Measurements from ENCODE around the gene LDHAL6A. TPM values are rescaled to one million over a fixed set of nuclear protein-coding genes. Genes with fewer than 3 reads are reported as not detected.
A peak's percentile ranks its signal among the peaks of the same experiment; 100 is the strongest.

LDHAL6A gene
- total and polyA plus RNA-seq, 7 experiments from 2014 or later, result 0.25 to 0.86 (median 0.37) TPM; not detected in 4

DNA sequence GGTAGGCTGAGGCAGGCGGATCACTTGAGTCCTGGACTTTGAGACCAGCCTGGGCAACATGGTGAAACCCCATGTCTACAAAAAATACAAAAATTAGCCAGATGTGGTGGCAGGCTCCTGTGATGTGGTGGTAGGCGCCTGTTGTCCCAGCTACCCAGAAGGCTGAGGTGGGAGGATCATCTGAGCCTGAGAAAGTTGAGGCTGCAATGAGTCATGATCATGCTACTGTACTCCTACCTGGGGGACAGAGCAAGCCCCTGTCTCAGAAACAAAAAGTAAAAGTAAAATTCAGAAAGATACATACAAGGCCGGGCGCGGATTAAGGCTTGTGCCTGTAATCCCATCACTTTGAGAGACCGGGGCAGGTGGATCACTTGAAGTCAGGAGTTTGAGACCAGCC, 6.3 kb downstream of the LDHAL6A start:
- no peak for ATAC-seq
- peak overlapping the region in 1 of 9 donors; percentile 12 for H3K27ac Mint-ChIP-seq
- Histone ChIP-seq H3K36me3 (ENCODE audit: control insufficient read depth in 2 of 3, insufficient read depth in 3 of 3, low read length in 3 of 3) (no peaks in the 10 kb centered on the region), H3K4me3 (ENCODE audit: low read length) (no peak overlapping the region), H3K4me1 (ENCODE audit: control insufficient read depth in 2 of 2, insufficient read depth in 2 of 2, low read length in 2 of 2) (no peaks in the 10 kb centered on the region), H3K27ac (ENCODE audit: low read depth, low read length) (no peak overlapping the region), H3K9me3 (ENCODE audit: control insufficient read depth in 2 of 3, low read length in 3 of 3) (no peaks in the 10 kb centered on the region), H3K27me3 (ENCODE audit: control insufficient read depth in 2 of 2, insufficient read depth in 2 of 2, low read length in 2 of 2) (no peaks in the 10 kb centered on the region)
- H3K27me3 Mint-ChIP-seq, result peaks cover 0 to 4% (median 0%) of the 10 kb centered on the region in 5 donors
- CTCF ChIA-PET, result no interaction called here
- intact Hi-C loops (cut with micrococcal nuclease), result no loop called here
- POLR2A ChIA-PET, result no interaction called here
- no peak overlapping the region for H3K4me3 Mint-ChIP-seq
- DNase-seq, result no peak
- peaks cover 0 to 3% (median 0%) of the 10 kb centered on the region in 5 donors for H3K36me3 Mint-ChIP-seq
- no peaks in the 10 kb centered on the region for H3K9me3 Mint-ChIP-seq
- peaks cover 0 to 9% (median 0%) of the 10 kb centered on the region in 7 donors for H3K4me1 Mint-ChIP-seq

- no peaks in the 10 kb centered on the region for H3K27me3 Mint-ChIP-seq
- peaks cover 0 to 3% (median 0%) of the 10 kb centered on the region in 5 donors for H3K36me3 Mint-ChIP-seq
- H3K9me3 Mint-ChIP-seq, result no peaks in the 10 kb centered on the region
- ChIA-PET POLR2A (no interaction called here), CTCF (no interaction called here)
- peaks cover 0 to 9% (median 0%) of the 10 kb centered on the region in 7 donors for H3K4me1 Mint-ChIP-seq
- H3K27ac ChIP-seq (ENCODE audit: low read depth, low read length), result no peak overlapping the region
- intact Hi-C loops (cut with micrococcal nuclease), result no loop called here
- no peaks in the 10 kb centered on the region for H3K27me3 ChIP-seq (ENCODE audit: control insufficient read depth in 2 of 2, insufficient read depth in 2 of 2, low read length in 2 of 2)
- ATAC-seq (no peak), DNase-seq (no peak)
- no peaks in the 10 kb centered on the region for H3K36me3 ChIP-seq (ENCODE audit: control insufficient read depth in 2 of 3, insufficient read depth in 3 of 3, low read length in 3 of 3)
- no peaks in the 10 kb centered on the region for H3K9me3 ChIP-seq (ENCODE audit: control insufficient read depth in 2 of 3, low read length in 3 of 3)
- H3K27ac Mint-ChIP-seq, result peak overlapping the region in 2 of 9 donors; percentile 20 to 66
- H3K4me1 ChIP-seq (ENCODE audit: control insufficient read depth in 2 of 2, insufficient read depth in 2 of 2, low read length in 2 of 2), result no peaks in the 10 kb centered on the region
- no peak overlapping the region for H3K4me3 ChIP-seq (ENCODE audit: low read length)
- no peak overlapping the region for H3K4me3 Mint-ChIP-seq
Measured at GRCh38 chr11:18463439-18463838, 7.8 kb downstream of the LDHAL6A start.

DNA sequence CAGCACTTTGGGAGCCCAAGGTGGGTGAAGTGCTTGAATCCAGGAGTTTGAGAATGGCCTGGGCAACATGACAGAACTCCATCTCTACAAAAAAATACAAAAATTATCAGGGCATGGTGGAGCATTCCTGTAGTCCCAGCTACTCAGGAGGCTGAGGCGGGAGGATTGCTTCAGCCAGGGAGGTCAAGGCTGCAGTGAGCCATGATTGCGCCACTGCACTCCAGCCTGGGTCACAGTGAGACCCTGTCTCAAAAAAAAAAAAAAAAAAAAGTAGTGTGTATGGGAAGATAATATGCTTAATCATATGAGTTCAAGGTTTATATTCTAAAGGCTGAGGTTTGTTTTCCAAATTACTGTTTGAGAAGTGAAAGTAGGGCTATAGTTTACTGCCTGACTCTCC, 10.7 kb downstream of the LDHAL6A start:
- no peak overlapping the region for H3K27ac ChIP-seq (ENCODE audit: low read depth, low read length)
- peak overlapping the region in 2 of 9 donors; percentile 1 for H3K27ac Mint-ChIP-seq
- CTCF ChIA-PET, result no interaction called here

GRCh38 chr11:18468059-18468458, 12.4 kb downstream of the LDHAL6A start:
- Histone ChIP-seq H3K4me3 (ENCODE audit: low read length) (no peak overlapping the region), H3K36me3 (ENCODE audit: control insufficient read depth in 2 of 3, insufficient read depth in 3 of 3, low read length in 3 of 3) (no peaks in the 10 kb centered on the region), H3K9me3 (ENCODE audit: control insufficient read depth in 2 of 3, low read length in 3 of 3) (no peaks in the 10 kb centered on the region), H3K27ac (ENCODE audit: low read depth, low read length) (no peak overlapping the region), H3K4me1 (ENCODE audit: control insufficient read depth in 2 of 2, insufficient read depth in 2 of 2, low read length in 2 of 2) (no peaks in the 10 kb centered on the region), H3K27me3 (ENCODE audit: control insufficient read depth in 2 of 2, insufficient read depth in 2 of 2, low read length in 2 of 2) (no peaks in the 10 kb centered on the region)
- DNase-seq, result no peak
- ChIA-PET POLR2A (no interaction called here), CTCF (no interaction called here)
- ATAC-seq, result no peak
- Mint-ChIP-seq H3K4me3 (no peak overlapping the region), H3K9me3 (no peaks in the 10 kb centered on the region), H3K4me1 (peaks cover 0 to 9% (median 0%) of the 10 kb centered on the region in 7 donors), H3K27ac (no peak overlapping the region), H3K27me3 (no peaks in the 10 kb centered on the region), H3K36me3 (peaks cover 0 to 3% (median 2%) of the 10 kb centered on the region in 5 donors)
- intact Hi-C loops (cut with micrococcal nuclease), result no loop called here

More for the DNA sequence above, 10.7 kb downstream of the LDHAL6A start:
- no peaks in the 10 kb centered on the region for H3K4me1 ChIP-seq (ENCODE audit: control insufficient read depth in 2 of 2, insufficient read depth in 2 of 2, low read length in 2 of 2)
- no peak overlapping the region for H3K4me3 Mint-ChIP-seq
- ATAC-seq, result no peak
- H3K4me3 ChIP-seq (ENCODE audit: low read length), result no peak overlapping the region
- H3K36me3 Mint-ChIP-seq, result peaks cover 0 to 3% (median 0%) of the 10 kb centered on the region in 5 donors
- intact Hi-C loops (cut with micrococcal nuclease), result no loop called here
- H3K36me3 ChIP-seq (ENCODE audit: control insufficient read depth in 2 of 3, insufficient read depth in 3 of 3, low read length in 3 of 3), result no peaks in the 10 kb centered on the region
- peaks cover 0 to 9% (median 0%) of the 10 kb centered on the region in 7 donors for H3K4me1 Mint-ChIP-seq
- no peaks in the 10 kb centered on the region for H3K9me3 Mint-ChIP-seq
- no peaks in the 10 kb centered on the region for H3K27me3 Mint-ChIP-seq
- DNase-seq, result no peak
- POLR2A ChIA-PET, result no interaction called here
- no peaks in the 10 kb centered on the region for H3K27me3 ChIP-seq (ENCODE audit: control insufficient read depth in 2 of 2, insufficient read depth in 2 of 2, low read length in 2 of 2)
- no peaks in the 10 kb centered on the region for H3K9me3 ChIP-seq (ENCODE audit: control insufficient read depth in 2 of 3, low read length in 3 of 3)

- no peaks in the 10 kb centered on the region for H3K27me3 ChIP-seq (ENCODE audit: control insufficient read depth in 2 of 2, insufficient read depth in 2 of 2, low read length in 2 of 2)
- no peaks in the 10 kb centered on the region for H3K36me3 ChIP-seq (ENCODE audit: control insufficient read depth in 2 of 3, insufficient read depth in 3 of 3, low read length in 3 of 3)
- no peak overlapping the region for H3K4me3 ChIP-seq (ENCODE audit: low read length)
- H3K9me3 Mint-ChIP-seq, result no peaks in the 10 kb centered on the region
- H3K4me1 Mint-ChIP-seq, result peaks cover 0 to 5% (median 0%) of the 10 kb centered on the region in 7 donors
- no peaks in the 10 kb centered on the region for H3K9me3 ChIP-seq (ENCODE audit: control insufficient read depth in 2 of 3, low read length in 3 of 3)
- CTCF ChIA-PET, result no interaction called here
- H3K27ac Mint-ChIP-seq, result no peak overlapping the region
- no peak for DNase-seq
- H3K4me1 ChIP-seq (ENCODE audit: control insufficient read depth in 2 of 2, insufficient read depth in 2 of 2, low read length in 2 of 2), result no peaks in the 10 kb centered on the region
- H3K4me3 Mint-ChIP-seq, result no peak overlapping the region
- H3K27me3 Mint-ChIP-seq, result no peaks in the 10 kb centered on the region
- ATAC-seq, result no peak
- intact Hi-C loops (cut with micrococcal nuclease), result no loop called here
- no peak overlapping the region for H3K27ac ChIP-seq (ENCODE audit: low read depth, low read length)
- POLR2A ChIA-PET, result no interaction called here
- H3K36me3 Mint-ChIP-seq, result peaks cover 0 to 7% (median 3%) of the 10 kb centered on the region in 5 donors
Measured at GRCh38 chr11:18468961-18469360, 13.3 kb downstream of the LDHAL6A start.

DNA sequence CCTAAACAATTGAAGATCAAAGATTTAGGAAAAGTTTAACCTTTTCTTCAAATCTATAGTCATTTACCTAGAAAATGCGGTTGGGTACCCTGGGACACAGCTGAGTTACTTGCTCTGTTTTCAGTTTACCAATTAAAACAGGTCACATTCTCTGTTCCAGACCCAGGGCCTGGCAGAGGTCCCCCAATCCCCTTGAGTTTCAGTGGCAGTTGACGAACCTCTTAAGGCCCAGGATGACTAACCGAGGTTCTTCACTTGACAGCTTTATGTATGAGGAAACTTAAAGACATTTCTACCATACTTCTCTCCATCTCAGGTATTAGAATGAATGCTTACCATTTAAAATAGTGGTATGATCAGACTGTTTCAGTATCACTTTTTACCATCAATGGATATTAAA, 16.3 kb downstream of the LDHAL6A start:
- DNase-seq, result no peak
- intact Hi-C loops (cut with micrococcal nuclease), result no loop called here
- no peaks in the 10 kb centered on the region for H3K4me1 Mint-ChIP-seq
- H3K36me3 Mint-ChIP-seq, result peaks cover 5 to 20% (median 13%) of the 10 kb centered on the region in 5 donors
- Histone ChIP-seq H3K4me3 (ENCODE audit: low read length) (no peak overlapping the region), H3K27ac (ENCODE audit: low read depth, low read length) (no peak overlapping the region), H3K36me3 (ENCODE audit: control insufficient read depth in 2 of 3, insufficient read depth in 3 of 3, low read length in 3 of 3) (peaks cover 0 to 6% (median 2%) of the 10 kb centered on the region in 3 experiments), H3K27me3 (ENCODE audit: control insufficient read depth in 2 of 2, insufficient read depth in 2 of 2, low read length in 2 of 2) (no peaks in the 10 kb centered on the region), H3K4me1 (ENCODE audit: control insufficient read depth in 2 of 2, insufficient read depth in 2 of 2, low read length in 2 of 2) (no peaks in the 10 kb centered on the region), H3K9me3 (ENCODE audit: control insufficient read depth in 2 of 3, low read length in 3 of 3) (no peaks in the 10 kb centered on the region)
- H3K27me3 Mint-ChIP-seq, result no peaks in the 10 kb centered on the region
- no peak overlapping the region for H3K27ac Mint-ChIP-seq
- no peaks in the 10 kb centered on the region for H3K9me3 Mint-ChIP-seq
- no peak overlapping the region for H3K4me3 Mint-ChIP-seq
- CTCF ChIA-PET, result no interaction called here
- ATAC-seq, result no peak
- POLR2A ChIA-PET, result no interaction called here

- H3K27ac ChIP-seq (ENCODE audit: low read depth, low read length), result no peak overlapping the region
- Mint-ChIP-seq H3K9me3 (no peaks in the 10 kb centered on the region), H3K27me3 (no peaks in the 10 kb centered on the region), H3K27ac (no peak overlapping the region), H3K4me1 (no peaks in the 10 kb centered on the region), H3K36me3 (peaks cover 7 to 23% (median 15%) of the 10 kb centered on the region in 5 donors), H3K4me3 (no peak overlapping the region)
- POLR2A ChIA-PET, result no interaction called here
- no peaks in the 10 kb centered on the region for H3K4me1 ChIP-seq (ENCODE audit: control insufficient read depth in 2 of 2, insufficient read depth in 2 of 2, low read length in 2 of 2)
- peaks cover 0 to 12% (median 2%) of the 10 kb centered on the region in 3 experiments for H3K36me3 ChIP-seq (ENCODE audit: control insufficient read depth in 2 of 3, insufficient read depth in 3 of 3, low read length in 3 of 3)
- H3K27me3 ChIP-seq (ENCODE audit: control insufficient read depth in 2 of 2, insufficient read depth in 2 of 2, low read length in 2 of 2), result no peaks in the 10 kb centered on the region
- no peak for DNase-seq
- intact Hi-C loops (cut with micrococcal nuclease), result no loop called here
- CTCF ChIA-PET, result no interaction called here
- ATAC-seq, result no peak
- no peaks in the 10 kb centered on the region for H3K9me3 ChIP-seq (ENCODE audit: control insufficient read depth in 2 of 3, low read length in 3 of 3)
- no peak overlapping the region for H3K4me3 ChIP-seq (ENCODE audit: low read length)
Measured at GRCh38 chr11:18472587-18472986, 16.9 kb downstream of the LDHAL6A start.
